Adrenal gland (tissue), 12 donors: ENCODE results near the gene PMAIP1. TPM values are rescaled to one million over a fixed set of nuclear protein-coding genes. Genes with fewer than 3 reads are reported as not detected.

Source experiments
- DNase-seq, 7 donors: peaks; one replicate each; pipeline ENCODE4 v3.0.0-alpha.2; 2019 to 2020
- H3K27ac ChIP-seq, 5 donors: fragments of 200-600 bp; sonication (generic) in 4 of 5; 1 replicate in 3 of 5; 2 replicates in 2 of 5; pipeline versions ENCODE4 v1.5.1 to v1.8.0; 2016 to 2020; ENCODE audit warnings: mild to moderate bottlenecking in 1 of 5
- H3K27me3 ChIP-seq: fragments of 200-600 bp; 2 replicates; pipeline ENCODE4 v1.8.0; 2021
- H3K36me3 ChIP-seq, 2 donors: fragments of 200-600 bp; replicated peaks in 1 of 2; 1 replicate in 1 of 2; 2 replicates in 1 of 2; pipeline versions ENCODE4 v1.5.1 to v1.8.0; 2018 to 2022
- H3K4me1 ChIP-seq, 2 donors: fragments of 200-600 bp; replicated peaks in 1 of 2; 1 replicate in 1 of 2; 2 replicates in 1 of 2; pipeline versions ENCODE4 v1.5.1 to v1.8.0; 2018 to 2021
- H3K4me3 ChIP-seq, 4 donors: fragments of 200-600 bp; sonication (generic) in 3 of 4; one replicate each; pipeline ENCODE4 v1.5.1; 2016 to 2018
- H3K9me3 ChIP-seq, 3 donors: fragments of 200-600 bp; sonication (generic) in 1 of 3; replicated peaks in 1 of 3; 1 replicate in 2 of 3; 2 replicates in 1 of 3; pipeline versions ENCODE4 v1.5.1 to v1.8.0; 2016 to 2021
- CTCF ChIP-seq, 6 experiments: fragments of 450-650 bp in 4 of 6; fragments of 200-600 bp in 2 of 6; sonication (generic) in 1 of 6; IDR thresholded peaks; 1 replicate in 5 of 6; 2 replicates in 1 of 6; pipeline versions ENCODE4 v1.5.1 to v1.8.0; 2016 to 2021; ENCODE audit warnings: antibody characterized with exemption in 6 of 6, mild to moderate bottlenecking in 2 of 6, moderate library complexity in 1 of 6
- POLR2A ChIP-seq, 2 donors: fragments of 450-650 bp; IDR thresholded peaks; one replicate each; pipeline ENCODE4 v1.6.1; 2017; ENCODE audit warnings: antibody characterized with exemption in 2 of 2, mild to moderate bottlenecking in 2 of 2, moderate library complexity in 1 of 2
- WGBS, 4 donors: extraction: QIAGEN DNeasy Blood & Tissue Kit in 2 of 4; methylation state at CpG; one replicate each; pipeline versions ENCODE4 v1.1.5 to v1.1.7; 2013 to 2017; 5-methylcytosine and 5-hydroxymethylcytosine counted together
- intact Hi-C, 2 donors: fragments of 100-400 bp; cut with DNase I; formaldehyde crosslinking; loops; one replicate each; pipeline versions ENCODE4 v1.14.1 to v1.15.0; 2022 to 2023
- polyA plus RNA-seq, 3 donors: library from polyadenylated mRNA; stranded (reverse); fragments of 200-250 nt in 2 of 3; fragments of 350-450 nt in 1 of 3; fragmentation: Illumina TruSeq in 1 of 3; extraction: RNeasy Lipid Tissue Mini Kit (QIAGEN cat#74804) in 1 of 3; gene quantifications; one replicate each; pipeline ENCODE4 v1.2.3, GENCODE V29; 2013 to 2014
- total RNA-seq, 9 donors: library from RNA; depleted of rRNA in 4 of 9; stranded (reverse); fragments of >200 nt in 4 of 9; fragments of 120-200 nt in 1 of 9; fragmentation: NEBNext Ultra II Directional in 1 of 9; extraction: Animal tissue kit (Norgen Biotek cat#: 25700) in 1 of 9; gene quantifications; one replicate each; pipeline versions ENCODE4 v1.1.0 to v1.2.4, GENCODE V29; 2013 to 2023
- donor health status: healthy with polysubstance abuse.
- donor health status: Bipolar disorder and iron deficiency.
- donor health status: DM: yes; HTN: yes; CAD: no.
- donor health status: DM: no; HTN: no; CAD: no.
- donor health status: DM: no; HTN: no; CAD: no.
- donor health status: DM: yes; HTN: yes; CAD: no.

The PMAIP1 gene
- total and polyA plus RNA-seq, 12 donors = 0.13 to 12.0 (median 0.53) TPM; not detected in 2

- no peak for DNase-seq
- no peaks in the 10 kb centered on the region for H3K36me3 ChIP-seq
- intact Hi-C loops = no loop called here
- H3K4me1 ChIP-seq = peaks cover 4% of the 10 kb centered on the region in 2 donors
- H3K27me3 ChIP-seq = peaks cover 16% of the 10 kb centered on the region
- 52 to 67% (median 64%) methylated on average over 4 of the region's 4 CpGs for WGBS, 4 donors
- TF ChIP-seq POLR2A (IDR thresholded peaks at IDR 0.05) (no peak), CTCF (IDR thresholded peaks at IDR 0.05) (no peak)
- no peak overlapping the region for H3K4me3 ChIP-seq
- H3K9me3 ChIP-seq = no peaks in the 10 kb centered on the region
- no peak overlapping the region for H3K27ac ChIP-seq
Measured at GRCh38 chr18:59898093-59898492, 1.7 kb upstream of the PMAIP1 start.

GRCh38 chr18:59898609-59899297 lies 1.0 kb upstream of the PMAIP1 start:
- no peak for DNase-seq
- TF ChIP-seq CTCF (IDR thresholded peaks at IDR 0.05) (no peak), POLR2A (IDR thresholded peaks at IDR 0.05) (no peak)
- peaks cover 19% of the 10 kb centered on the region for H3K27me3 ChIP-seq
- peak overlapping the region in 1 of 4 donors; percentile 64 for H3K4me3 ChIP-seq
- H3K27ac ChIP-seq = no peak overlapping the region
- peaks cover 4% of the 10 kb centered on the region in 2 donors for H3K4me1 ChIP-seq
- no peaks in the 10 kb centered on the region for H3K36me3 ChIP-seq
- no peaks in the 10 kb centered on the region for H3K9me3 ChIP-seq
- intact Hi-C loops = no loop called here
- WGBS, 4 donors = 45 to 67% (median 53%) methylated on average over 27 to 33 of the region's 33 CpGs

- H3K27ac ChIP-seq = peak overlapping the region in 2 of 5 donors; percentile 18 to 53
- peak in 2 of 7 donors; percentile 15 to 59 for DNase-seq
- intact Hi-C loops = no loop called here
- 8 to 19% (median 10%) methylated on average over 33 to 51 of the region's 51 CpGs for WGBS, 4 donors
- no peaks in the 10 kb centered on the region for H3K36me3 ChIP-seq
- H3K9me3 ChIP-seq = no peaks in the 10 kb centered on the region
- H3K4me1 ChIP-seq = peaks cover 4% of the 10 kb centered on the region in 2 donors
- H3K4me3 ChIP-seq = peak overlapping the region in 2 of 4 donors; percentile 8 to 64
- no peak for TF ChIP-seq CTCF (IDR thresholded peaks at IDR 0.05)
- no peak for TF ChIP-seq POLR2A (IDR thresholded peaks at IDR 0.05)
- H3K27me3 ChIP-seq = peaks cover 19% of the 10 kb centered on the region
Measured at GRCh38 chr18:59900222-59901128, 679 bp downstream of the PMAIP1 start.
